Posterior cingulate gyrus (tissue), 11 donors: Measurements from ENCODE around the gene FOXN3.
"Not testable (repeated sequence)": the region's sequence is repeated elsewhere in the genome, so short reads cannot be mapped to it uniquely, and the experiment has no call there.

Experiments used
- DNase-seq, 10 donors: peaks; one replicate each; pipeline versions ENCODE4 v3.0.0 to v3.0.0-alpha.2; 2020 to 2021; ENCODE audit warnings: mixed read lengths in 3 of 10
- intact Hi-C: fragments of 100-400 bp; cut with DNase I; formaldehyde crosslinking; loops from one replicate; pipeline ENCODE4 v1.15.1; 2023

FOXN3 gene

GRCh38 chr14:89312932-89313331 lies 104.1 kb downstream of the FOXN3 start:
- intact Hi-C loops, result no loop called here
- no peak for DNase-seq

- DNase-seq, result no peak
- intact Hi-C loops, result no loop called here
Observed at GRCh38 chr14:89310211-89310610, 106.8 kb downstream of the FOXN3 start.

- intact Hi-C loops, result no loop called here
- no peak for DNase-seq
Observed at GRCh38 chr14:89309670-89310177, 107.3 kb downstream of the FOXN3 start.

- intact Hi-C loops, result no loop called here
- no peak for DNase-seq
Observed at GRCh38 chr14:89308232-89308959, 108.6 kb downstream of the FOXN3 start.

GRCh38 chr14:89307409-89307808 lies 109.6 kb downstream of the FOXN3 start:
- no peak for DNase-seq
- intact Hi-C loops, result no loop called here

- intact Hi-C loops, result no loop called here
- no peak for DNase-seq
Observed at GRCh38 chr14:89304972-89305703, 111.9 kb downstream of the FOXN3 start.

GRCh38 chr14:89304561-89304960 lies 112.5 kb downstream of the FOXN3 start:
- intact Hi-C loops, result no loop called here

GRCh38 chr14:89303456-89304435 lies 113.3 kb downstream of the FOXN3 start:
- peak in 9 of 10 donors; percentile 13 to 90 (median 33) for DNase-seq
- intact Hi-C loops, result no loop called here

More at GRCh38 chr14:89304561-89304960, 112.5 kb downstream of the FOXN3 start:
- DNase-seq, result no peak

- DNase-seq, result no peak
- intact Hi-C loops, result no loop called here
Observed at GRCh38 chr14:89302396-89302950, 114.6 kb downstream of the FOXN3 start.

- intact Hi-C loops, result no loop called here
- DNase-seq, result no peak
Observed at GRCh38 chr14:89299587-89299986, 117.4 kb downstream of the FOXN3 start.

GRCh38 chr14:89298056-89298834 lies 118.8 kb downstream of the FOXN3 start:
- no peak for DNase-seq
- intact Hi-C loops, result no loop called here

GRCh38 chr14:89296281-89296745 lies 120.7 kb downstream of the FOXN3 start:
- intact Hi-C loops, result no loop called here
- DNase-seq, result no peak

GRCh38 chr14:89294872-89295271 lies 122.2 kb downstream of the FOXN3 start:
- no peak for DNase-seq
- intact Hi-C loops, result no loop called here

GRCh38 chr14:89294469-89294868 lies 122.6 kb downstream of the FOXN3 start:
- DNase-seq, intact Hi-C loops: not testable (repeated sequence)

GRCh38 chr14:89294060-89294459 lies 123.0 kb downstream of the FOXN3 start:
- DNase-seq, result no peak
- intact Hi-C loops, result no loop called here

- no peak for DNase-seq
Observed at GRCh38 chr14:89293314-89293916, 123.6 kb downstream of the FOXN3 start.

GRCh38 chr14:89292579-89293313 lies 124.3 kb downstream of the FOXN3 start:
- intact Hi-C loops, result no loop called here
- no peak for DNase-seq

More at GRCh38 chr14:89293314-89293916, 123.6 kb downstream of the FOXN3 start:
- intact Hi-C loops, result no loop called here

- no peak for DNase-seq
Observed at GRCh38 chr14:89291351-89291940, 125.6 kb downstream of the FOXN3 start.

More at GRCh38 chr14:89291351-89291940, 125.6 kb downstream of the FOXN3 start:
- intact Hi-C loops, result no loop called here
